H1 (cell line): ENCODE measurements around the gene MORN4. TPM values are rescaled to one million over a fixed set of nuclear protein-coding genes. Genes with fewer than 3 reads are reported as not detected.
A peak's percentile ranks its signal among the peaks of the same experiment; 100 is the strongest.

Experiments used
- CTCF ChIA-PET: fragments of 300-600 bp; sonication (Branson Sonifier 250); formaldehyde crosslinking; loops from one replicate; lab custom pipeline; 2021; ENCODE audit not compliant: partially characterized antibody; lab: Charles Lee
- POLR2A ChIA-PET: fragments of 300-600 bp; sonication (Branson Sonifier 250); formaldehyde crosslinking; loops from one replicate; lab custom pipeline; 2021; ENCODE audit warnings: inconsistent platforms; ENCODE audit not compliant: partially characterized antibody; lab: Charles Lee
- DNase-seq, 2 experiments: peaks; one replicate each; pipeline versions ENCODE4 v3.0.0 to v3.0.0-alpha.2; 2010 to 2022; ENCODE audit warnings: low spot score in 2 of 2, low read depth in 1 of 2, mixed read lengths in 1 of 2
- FAIRE-seq: peaks from 2 replicates; lab custom pipeline; 2011; peaks lifted over from hg19 to GRCh38; lab: Jason Lieb, UNC
- H2AFZ ChIP-seq: 2 replicates; pipeline ENCODE4 v1.8.1; 2012; ENCODE audit warnings: low read length, inconsistent platforms
- H2AK5ac ChIP-seq: 2 replicates; pipeline ENCODE4 v1.6.1; 2013; ENCODE audit warnings: low read depth, low read length
- H2BK120ac ChIP-seq: replicated peaks from 2 replicates; pipeline ENCODE3; 2013; ENCODE audit warnings: low read depth, low read length, inconsistent platforms
- H2BK12ac ChIP-seq: 2 replicates; pipeline ENCODE4 v1.6.1; 2013; ENCODE audit warnings: low read depth, low read length
- H2BK15ac ChIP-seq: 2 replicates; pipeline ENCODE4 v1.6.1; 2013; ENCODE audit warnings: low read length
- H2BK20ac ChIP-seq: 2 replicates; pipeline ENCODE4 v1.6.1; 2013; ENCODE audit warnings: low read length
- H2BK5ac ChIP-seq: 2 replicates; pipeline ENCODE4 v1.6.1; 2013; ENCODE audit warnings: low read depth, low read length
- H3K14ac ChIP-seq: 2 replicates; pipeline ENCODE4 v1.6.1; 2013; ENCODE audit warnings: inconsistent platforms; ENCODE audit not compliant: insufficient read length
- H3K18ac ChIP-seq: 2 replicates; pipeline ENCODE4 v1.6.1; 2013; ENCODE audit warnings: low read length; ENCODE audit errors: extremely low read depth
- H3K23ac ChIP-seq: 2 replicates; pipeline ENCODE4 v1.6.1; 2013; ENCODE audit warnings: inconsistent platforms; ENCODE audit not compliant: insufficient read length
- H3K23me2 ChIP-seq: 2 replicates; pipeline ENCODE4 v1.6.1; 2013; ENCODE audit warnings: low read depth, low read length
- H3K27ac ChIP-seq: 2 replicates; pipeline ENCODE4 v1.6.1; 2011; ENCODE audit warnings: low read depth, low read length, inconsistent platforms
- H3K27me3 ChIP-seq, 4 experiments: replicated peaks in 1 of 4; 1 replicate in 1 of 4; 2 replicates in 3 of 4; pipeline versions ENCODE4 v1.6.1 to v1.8.1; 2011 to 2013; ENCODE audit warnings: low read length in 3 of 4, mild to moderate bottlenecking in 3 of 4, inconsistent platforms in 2 of 4, mixed read lengths in 2 of 4, moderate library complexity in 1 of 4; ENCODE audit not compliant: control insufficient read depth in 3 of 4, insufficient read depth in 3 of 4; ENCODE audit errors: extremely low read depth in 1 of 4
- H3K36me3 ChIP-seq, 4 experiments: 2 replicates each; pipeline versions ENCODE4 v1.6.1 to v1.8.1; 2011 to 2013; ENCODE audit warnings: mild to moderate bottlenecking in 4 of 4, low read length in 3 of 4, moderate library complexity in 2 of 4, control low read depth in 1 of 4, inconsistent platforms in 1 of 4; ENCODE audit not compliant: insufficient read depth in 4 of 4, control insufficient read depth in 2 of 4
- H3K4ac ChIP-seq: replicated peaks from 2 replicates; pipeline ENCODE3; 2013; ENCODE audit warnings: low read length, low read depth, mixed read lengths, inconsistent platforms; ENCODE audit not compliant: insufficient read length
- H3K4me1 ChIP-seq, 4 experiments: replicated peaks in 1 of 4; 1 replicate in 1 of 4; 2 replicates in 3 of 4; pipeline versions ENCODE4 v1.6.1 to v1.8.1; 2011 to 2013; ENCODE audit warnings: low read length in 3 of 4, inconsistent platforms in 2 of 4, mixed read lengths in 1 of 4; ENCODE audit not compliant: insufficient read depth in 4 of 4, control insufficient read depth in 3 of 4
- H3K4me2 ChIP-seq, 2 experiments: 2 replicates each; pipeline versions ENCODE4 v1.6.1 to v1.8.1; 2011 to 2013; ENCODE audit warnings: low read depth in 2 of 2, low read length in 2 of 2, control low read depth in 1 of 2, inconsistent platforms in 1 of 2, mild to moderate bottlenecking in 1 of 2; ENCODE audit not compliant: insufficient read depth in 1 of 2
- H3K4me3 ChIP-seq, 4 experiments: fragments of 200-600, 300-600 bp in 1 of 4; sonication (generic), shearing (Covaris generic), sonication (Bioruptor Twin) in 1 of 4; 2 replicates each; pipeline versions ENCODE4 v1.5.1 to v1.8.1; 2011 to 2016; ENCODE audit warnings: low read length in 4 of 4, low read depth in 3 of 4, control low read depth in 2 of 4, inconsistent platforms in 2 of 4, mild to moderate bottlenecking in 2 of 4, mixed read lengths in 1 of 4, moderate library complexity in 1 of 4; ENCODE audit not compliant: insufficient read depth in 2 of 4; ENCODE audit errors: extremely low read depth in 1 of 4
- H3K56ac ChIP-seq: replicated peaks from 2 replicates; pipeline ENCODE3; 2013; ENCODE audit warnings: low read depth, mild to moderate bottlenecking, mixed read lengths, low read length, inconsistent platforms; ENCODE audit not compliant: insufficient read length
- H3K79me1 ChIP-seq: 2 replicates; pipeline ENCODE4 v1.6.1; 2013; ENCODE audit warnings: low read depth, low read length, control low read depth
- H3K79me2 ChIP-seq, 2 experiments: 2 replicates each; pipeline versions ENCODE4 v1.6.1 to v1.8.1; 2012 to 2013; ENCODE audit warnings: low read length in 2 of 2, mild to moderate bottlenecking in 2 of 2, inconsistent platforms in 1 of 2; ENCODE audit not compliant: insufficient read depth in 2 of 2, control insufficient read depth in 1 of 2
- H3K9ac ChIP-seq, 4 experiments: replicated peaks in 1 of 4; 1 replicate in 1 of 4; 2 replicates in 3 of 4; pipeline versions ENCODE4 v1.6.1 to v1.8.1; 2011 to 2013; ENCODE audit warnings: low read depth in 3 of 4, low read length in 3 of 4, control low read depth in 2 of 4, mild to moderate bottlenecking in 2 of 4, moderate library complexity in 2 of 4, inconsistent platforms in 1 of 4; ENCODE audit errors: extremely low read depth in 1 of 4
- H3K9me3 ChIP-seq, 2 experiments: 2 replicates each; pipeline versions ENCODE4 v1.6.1 to v1.8.1; 2012 to 2013; ENCODE audit warnings: mild to moderate bottlenecking in 2 of 2, moderate library complexity in 2 of 2, control low read depth in 1 of 2, inconsistent platforms in 1 of 2, low read depth in 1 of 2, low read length in 1 of 2, mixed read lengths in 1 of 2; ENCODE audit not compliant: insufficient read depth in 2 of 2
- H4K20me1 ChIP-seq, 2 experiments: replicated peaks in 1 of 2; 2 replicates each; pipeline versions ENCODE3 to v1.8.1; 2011 to 2013; ENCODE audit warnings: inconsistent platforms in 2 of 2, low read length in 2 of 2, mild to moderate bottlenecking in 1 of 2; ENCODE audit not compliant: insufficient read depth in 2 of 2, control insufficient read depth in 1 of 2
- H4K5ac ChIP-seq: 2 replicates; pipeline ENCODE4 v1.6.1; 2013; ENCODE audit warnings: low read length, low read depth, mixed read lengths, inconsistent platforms; ENCODE audit not compliant: insufficient read length
- H4K8ac ChIP-seq: 2 replicates; pipeline ENCODE4 v1.8.0; 2013; ENCODE audit warnings: mild to moderate bottlenecking, moderate library complexity, low read length, inconsistent platforms; ENCODE audit not compliant: insufficient read depth; ENCODE audit errors: extremely low read depth
- H4K91ac ChIP-seq: replicated peaks from 2 replicates; pipeline ENCODE3; 2013; ENCODE audit warnings: low read length, mixed read lengths, inconsistent platforms; ENCODE audit not compliant: insufficient read length
- BCL11A ChIP-seq, 2 experiments: IDR thresholded peaks; one replicate each; pipeline ENCODE4 v1.6.1; 2011; ENCODE audit warnings: low read depth in 2 of 2, low read length in 2 of 2, mild to moderate bottlenecking in 2 of 2
- RAD21 ChIP-seq, 2 experiments: IDR thresholded peaks in 1 of 2; conservative IDR thresholded peaks in 1 of 2; 2 replicates each; pipeline ENCODE4 v1.6.1; 2011; ENCODE audit warnings: low read depth in 2 of 2, low read length in 2 of 2, improper control_type of control experiment in 1 of 2, inconsistent platforms in 1 of 2, mild to moderate bottlenecking in 1 of 2, moderate library complexity in 1 of 2
- SAP30 ChIP-seq: fragments of 300-600 bp; sonication (generic); IDR thresholded peaks from 2 replicates; pipeline ENCODE4 v1.7.1; 2012; ENCODE audit warnings: low read length, moderate library complexity, mild to moderate bottlenecking, inconsistent platforms; ENCODE audit not compliant: insufficient read depth, insufficient replicate concordance
- YY1 ChIP-seq: IDR thresholded peaks from 2 replicates; pipeline ENCODE4 v1.6.1; 2011; ENCODE audit warnings: low read depth, mild to moderate bottlenecking, low read length
- WGBS, 2 experiments: shearing (Covaris generic) in 1 of 2; methylation state at CpG; one replicate each; pipeline versions ENCODE4 v1.1.6 to v1.1.7; 2013 to 2015; ENCODE audit warnings: low lambda C conversion rate in 2 of 2, mixed read lengths in 2 of 2, inconsistent platforms in 1 of 2, low coverage in 1 of 2, missing lambda C conversion rate in 1 of 2; ENCODE audit not compliant: insufficient replicate concordance in 2 of 2, insufficient coverage in 1 of 2, insufficient read length in 1 of 2; ENCODE audit errors: extremely low coverage in 1 of 2, missing lambda C conversion rate in 1 of 2; 5-methylcytosine and 5-hydroxymethylcytosine counted together
- polyA plus RNA-seq, 7 experiments: library from polyadenylated mRNA; depleted of rRNA in 3 of 7; stranded (reverse) in 5 of 7; unstranded in 2 of 7; fragments of >200 nt in 5 of 7; fragments of 200-250 nt in 2 of 7; gene quantifications; 1 replicate in 5 of 7; 2 replicates in 1 of 7; 4 replicates in 1 of 7; pipeline versions ENCODE4 v1.2.1 to v1.2.3, GENCODE V29; 2011 to 2013; ENCODE audit warnings: missing spikeins in 2 of 7, mixed read lengths in 2 of 7
- total RNA-seq: library from RNA; stranded (reverse); fragmentation: NEBNext Ultra II Directional; extraction: Animal tissue kit (Norgen Biotek cat#: 25700); gene quantifications from 2 replicates; pipeline ENCODE4 v1.2.1, GENCODE V29; 2021
- TF ChIP-seq, protein P1 (sequence below): IDR thresholded peaks from 2 replicates; pipeline ENCODE4 v1.6.1; 2012; ENCODE audit warnings: low read length, inconsistent platforms
- TF ChIP-seq, protein P2 (sequence below), 3 experiments: IDR thresholded peaks; 1 replicate in 2 of 3; 2 replicates in 1 of 3; pipeline versions ENCODE4 v1.5.1 to v1.6.1; 2011; ENCODE audit warnings: low read length in 3 of 3, mild to moderate bottlenecking in 3 of 3, inconsistent platforms in 2 of 3, low read depth in 1 of 3, moderate library complexity in 1 of 3; ENCODE audit not compliant: insufficient read depth in 1 of 3; ENCODE audit errors: control extremely low read depth in 1 of 3
- TF ChIP-seq, protein P3 (sequence below): IDR thresholded peaks from 2 replicates; pipeline ENCODE4 v1.6.1; 2012; ENCODE audit warnings: inconsistent platforms

MORN4 gene
- total and polyA plus RNA-seq, 2 of the 8 experiments (the other 6 are each of a cell fraction or from before 2014, with no cell fraction given): 13.6 to 22.0 TPM

DNA sequence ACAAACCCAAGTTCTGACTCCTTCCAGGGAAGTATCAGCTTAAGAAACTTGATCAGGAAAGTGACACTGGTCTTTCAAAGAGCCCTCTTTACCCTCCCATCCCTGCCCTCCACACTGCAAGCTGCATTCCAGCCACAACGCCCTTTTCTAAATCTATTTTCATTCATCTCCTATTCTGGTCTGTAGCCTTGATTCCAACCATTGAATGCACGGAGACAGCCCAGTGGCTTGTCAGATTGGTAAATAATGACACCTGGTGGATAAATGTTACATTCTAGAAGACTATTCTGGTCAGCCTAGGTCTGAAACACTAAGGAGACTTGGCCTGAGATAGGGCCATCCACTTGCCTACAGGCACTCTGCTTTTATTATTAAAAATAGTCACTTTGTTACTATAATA lies 20.9 kb downstream of the MORN4 start:
- H3K14ac ChIP-seq: no peak overlapping the region
- no peak overlapping the region for H2AK5ac ChIP-seq
- no peak overlapping the region for H3K4me2 ChIP-seq
- H3K4ac ChIP-seq: no peak overlapping the region
- peaks cover 0 to 3% (median 2%) of the 10 kb centered on the region in 4 experiments; a peak in 1 of 8 replicates for H3K36me3 ChIP-seq
- no peak overlapping the region for H2BK15ac ChIP-seq
- H3K9ac ChIP-seq: no peak overlapping the region
- no peak overlapping the region for H4K91ac ChIP-seq
- no peaks in the 10 kb centered on the region for H3K23me2 ChIP-seq
- H2AFZ ChIP-seq: no peak overlapping the region
- H2BK12ac ChIP-seq: no peak overlapping the region
- peak overlapping the region; percentile 19 for H4K5ac ChIP-seq
- no peaks in the 10 kb centered on the region for H3K79me1 ChIP-seq
- H3K27ac ChIP-seq: no peak overlapping the region
- H2BK120ac ChIP-seq: no peak overlapping the region
- no peak overlapping the region for H2BK5ac ChIP-seq
- H2BK20ac ChIP-seq: no peak overlapping the region
- no peaks in the 10 kb centered on the region for H3K9me3 ChIP-seq
- peaks cover 0 to 2% of the 10 kb centered on the region in 2 experiments for H4K20me1 ChIP-seq
- ChIA-PET POLR2A (interaction anchor here (1.2 to 1.3 kb wide), 2 partner anchors 35 to 148 kb away, joined by 3 to 4 read pairs; no protein-coding TSS in a partner anchor), CTCF (interaction anchor here (0.6 to 12.2 kb wide), 39 partner anchors 10 to 213 kb away, joined by 3 to 152 read pairs (median 5); partner anchors contain the start of genes ANKRD2, HOGA1 and MORN4)
- no peak overlapping the region for H3K56ac ChIP-seq
- no peak overlapping the region for H3K4me3 ChIP-seq
- peak; percentile 65 for FAIRE-seq
- no peak overlapping the region for H3K23ac ChIP-seq
- no peaks in the 10 kb centered on the region for H3K79me2 ChIP-seq
- H4K8ac ChIP-seq: no peak overlapping the region
- peak in 1 of 2 experiments; percentile 27 for DNase-seq
- H3K27me3 ChIP-seq: no peaks in the 10 kb centered on the region
- H3K4me1 ChIP-seq: peaks cover 0 to 5% (median 3%) of the 10 kb centered on the region in 4 experiments; a peak in 5 of 7 replicates
- 44% methylated on average over 2 of the region's 2 CpGs; no CpG with 5 or more reads in 1 of the 2 experiments for WGBS, 2 experiments
- no peak overlapping the region for H3K18ac ChIP-seq
- TF ChIP-seq SAP30: no peak
- no peak for TF ChIP-seq BCL11A (IDR thresholded peaks at IDR 0.05; ENCODE audit: low read depth in 2 of 2, low read length in 2 of 2)
- TF ChIP-seq, protein P1, sequence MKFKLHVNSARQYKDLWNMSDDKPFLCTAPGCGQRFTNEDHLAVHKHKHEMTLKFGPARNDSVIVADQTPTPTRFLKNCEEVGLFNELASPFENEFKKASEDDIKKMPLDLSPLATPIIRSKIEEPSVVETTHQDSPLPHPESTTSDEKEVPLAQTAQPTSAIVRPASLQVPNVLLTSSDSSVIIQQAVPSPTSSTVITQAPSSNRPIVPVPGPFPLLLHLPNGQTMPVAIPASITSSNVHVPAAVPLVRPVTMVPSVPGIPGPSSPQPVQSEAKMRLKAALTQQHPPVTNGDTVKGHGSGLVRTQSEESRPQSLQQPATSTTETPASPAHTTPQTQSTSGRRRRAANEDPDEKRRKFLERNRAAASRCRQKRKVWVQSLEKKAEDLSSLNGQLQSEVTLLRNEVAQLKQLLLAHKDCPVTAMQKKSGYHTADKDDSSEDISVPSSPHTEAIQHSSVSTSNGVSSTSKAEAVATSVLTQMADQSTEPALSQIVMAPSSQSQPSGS: no peak
- 0 out of 2 replicates have a peak, but pooled peaks have one; percentile 9 for TF ChIP-seq YY1
- TF ChIP-seq, protein P2, sequence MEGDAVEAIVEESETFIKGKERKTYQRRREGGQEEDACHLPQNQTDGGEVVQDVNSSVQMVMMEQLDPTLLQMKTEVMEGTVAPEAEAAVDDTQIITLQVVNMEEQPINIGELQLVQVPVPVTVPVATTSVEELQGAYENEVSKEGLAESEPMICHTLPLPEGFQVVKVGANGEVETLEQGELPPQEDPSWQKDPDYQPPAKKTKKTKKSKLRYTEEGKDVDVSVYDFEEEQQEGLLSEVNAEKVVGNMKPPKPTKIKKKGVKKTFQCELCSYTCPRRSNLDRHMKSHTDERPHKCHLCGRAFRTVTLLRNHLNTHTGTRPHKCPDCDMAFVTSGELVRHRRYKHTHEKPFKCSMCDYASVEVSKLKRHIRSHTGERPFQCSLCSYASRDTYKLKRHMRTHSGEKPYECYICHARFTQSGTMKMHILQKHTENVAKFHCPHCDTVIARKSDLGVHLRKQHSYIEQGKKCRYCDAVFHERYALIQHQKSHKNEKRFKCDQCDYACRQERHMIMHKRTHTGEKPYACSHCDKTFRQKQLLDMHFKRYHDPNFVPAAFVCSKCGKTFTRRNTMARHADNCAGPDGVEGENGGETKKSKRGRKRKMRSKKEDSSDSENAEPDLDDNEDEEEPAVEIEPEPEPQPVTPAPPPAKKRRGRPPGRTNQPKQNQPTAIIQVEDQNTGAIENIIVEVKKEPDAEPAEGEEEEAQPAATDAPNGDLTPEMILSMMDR (IDR thresholded peaks at IDR 0.05; ENCODE audit: control extremely low read depth in 1 of 3, insufficient read depth in 1 of 3, low read depth in 1 of 3, low read length in 3 of 3): peak in 2 of 3 experiments; percentile 49 to 73; a peak in 3 of 4 replicates
- peak; percentile 83 to 87 for TF ChIP-seq RAD21 (IDR thresholded peaks at IDR 0.05 in 1 of 2, conservative IDR thresholded peaks at IDR 0.05 in 1 of 2; ENCODE audit: low read depth in 2 of 2, low read length in 2 of 2)
- TF ChIP-seq, protein P3, sequence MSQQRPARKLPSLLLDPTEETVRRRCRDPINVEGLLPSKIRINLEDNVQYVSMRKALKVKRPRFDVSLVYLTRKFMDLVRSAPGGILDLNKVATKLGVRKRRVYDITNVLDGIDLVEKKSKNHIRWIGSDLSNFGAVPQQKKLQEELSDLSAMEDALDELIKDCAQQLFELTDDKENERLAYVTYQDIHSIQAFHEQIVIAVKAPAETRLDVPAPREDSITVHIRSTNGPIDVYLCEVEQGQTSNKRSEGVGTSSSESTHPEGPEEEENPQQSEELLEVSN: no peak
